Jurkat, Clone E6-1 (cell line): ENCODE measurements around the gene FLOT1.

Experiments used
- DNase-seq: peaks from one replicate; pipeline ENCODE4 v3.0.0-alpha.2; 2011; ENCODE audit warnings: low read depth, low spot score
- H3K4me3 ChIP-seq: 2 replicates; pipeline ENCODE4 v1.5.1; 2011; ENCODE audit warnings: mild to moderate bottlenecking, low read length, control low read depth, moderate library complexity

The FLOT1 gene

DNA sequence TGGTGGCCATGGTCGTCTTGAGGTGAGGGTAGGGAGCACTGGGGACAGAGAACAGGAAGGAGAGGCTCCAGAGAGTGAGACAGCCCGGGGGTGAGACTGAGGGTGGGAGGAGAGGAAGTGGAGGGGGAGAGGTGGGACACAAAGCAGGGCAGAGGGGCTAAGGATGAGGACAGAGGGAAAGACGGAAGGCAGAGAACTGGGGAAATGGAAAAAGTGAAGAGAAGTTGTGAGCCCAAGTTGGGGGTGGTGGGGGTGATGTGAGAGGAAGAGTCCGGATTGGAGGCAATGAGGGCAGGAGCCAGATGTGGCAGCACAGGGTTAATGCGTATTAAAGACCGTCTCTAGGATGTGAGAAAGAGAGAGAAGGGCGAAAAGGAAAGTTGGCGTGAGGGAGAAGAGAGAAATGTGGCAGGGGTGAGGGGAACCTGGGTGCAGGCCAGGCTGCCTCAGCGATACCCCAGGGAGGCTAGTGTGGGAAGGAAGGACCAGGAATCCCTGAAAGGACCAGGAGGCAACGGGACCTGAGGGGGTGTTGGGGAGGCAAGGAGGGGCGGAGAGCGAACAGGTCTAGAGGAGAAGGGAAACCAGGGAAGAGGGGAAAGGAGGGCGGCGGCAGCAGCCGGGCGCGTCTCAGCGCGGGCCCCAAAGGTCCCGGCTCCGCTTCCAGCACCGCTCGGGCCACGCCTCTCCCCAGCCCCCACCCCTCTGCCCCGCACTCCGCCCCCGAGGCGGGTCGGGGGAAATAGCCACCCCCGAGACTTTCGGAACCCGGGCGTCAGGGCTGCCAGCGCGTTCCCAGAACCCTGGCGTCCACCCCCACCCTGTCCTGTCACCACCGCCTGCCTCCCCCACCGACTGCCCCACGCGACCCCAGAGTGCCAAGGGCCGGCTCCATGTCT lies 56.2 kb downstream of the FLOT1 start, which contains the start of gene PPP1R18:
PPP1R18 (minus strand) TSS at position 637 of the 899 bp plus-strand sequence; CDS start at position 10, 627 bp downstream.
- DNase-seq, result no peak
- peak within 1 kb of the TSS; percentile 87 for H3K4me3 ChIP-seq

DNA sequence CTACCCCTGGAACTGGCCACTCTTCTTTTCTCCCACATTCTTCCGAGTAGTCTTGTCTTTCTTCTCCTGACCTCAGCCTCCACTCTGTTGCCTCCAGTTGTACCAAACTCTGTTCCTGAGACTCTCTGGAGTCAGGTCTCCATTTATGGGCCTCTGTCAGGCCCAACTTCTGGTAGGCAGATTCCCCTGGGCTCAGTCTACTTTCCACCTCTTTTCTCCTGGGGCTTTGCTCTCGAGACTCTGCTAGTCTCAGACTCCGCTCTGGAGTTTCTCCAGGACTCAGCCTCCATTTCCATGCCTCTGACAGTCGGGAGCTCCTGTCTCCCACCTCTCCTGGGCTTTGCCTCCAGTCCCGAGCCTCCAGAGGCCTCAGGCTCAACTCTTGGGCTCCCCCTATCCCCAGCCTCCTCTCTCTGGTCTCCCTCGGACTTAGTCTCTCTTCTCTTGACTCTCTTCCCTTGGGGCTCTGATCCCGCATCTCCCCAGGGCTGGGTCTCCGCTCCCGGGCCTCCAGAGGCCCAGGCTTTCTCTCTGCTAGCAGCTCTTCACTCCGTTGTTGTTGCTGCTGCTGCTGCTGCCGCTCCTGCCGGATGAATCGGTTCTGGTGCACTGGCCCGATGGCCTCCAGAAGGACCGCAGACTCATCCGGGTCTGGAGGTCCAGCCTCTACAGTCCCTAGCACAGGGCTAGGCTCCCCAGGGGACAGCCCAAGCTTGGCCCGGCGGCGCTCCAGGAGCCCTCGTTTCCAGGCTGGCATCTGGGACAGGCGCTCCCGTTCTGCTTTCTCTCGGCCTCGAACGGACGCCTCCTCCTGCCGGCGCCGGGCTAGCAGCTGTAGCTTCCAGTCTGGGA lies 57.1 kb downstream of the FLOT1 start:
- DNase-seq, result no peak
- peak overlapping the region; percentile 87 for H3K4me3 ChIP-seq

- H3K4me3 ChIP-seq, result peak overlapping the region; percentile 87
- peak; percentile 67 for DNase-seq
Measured at GRCh38 chr6:30684386-30685156, 57.9 kb downstream of the FLOT1 start.

GRCh38 chr6:30683980-30684338 lies 58.5 kb downstream of the FLOT1 start:
- DNase-seq, result no peak
- H3K4me3 ChIP-seq, result peak overlapping the region; percentile 87

- peak overlapping the region; percentile 87 for H3K4me3 ChIP-seq
- DNase-seq, result no peak
Measured at GRCh38 chr6:30683183-30683979, 59.1 kb downstream of the FLOT1 start.

- H3K4me3 ChIP-seq, result peak overlapping the region; percentile 87
- DNase-seq, result peak; percentile 95
Measured at GRCh38 chr6:30682143-30683117, 60.1 kb downstream of the FLOT1 start.

DNA sequence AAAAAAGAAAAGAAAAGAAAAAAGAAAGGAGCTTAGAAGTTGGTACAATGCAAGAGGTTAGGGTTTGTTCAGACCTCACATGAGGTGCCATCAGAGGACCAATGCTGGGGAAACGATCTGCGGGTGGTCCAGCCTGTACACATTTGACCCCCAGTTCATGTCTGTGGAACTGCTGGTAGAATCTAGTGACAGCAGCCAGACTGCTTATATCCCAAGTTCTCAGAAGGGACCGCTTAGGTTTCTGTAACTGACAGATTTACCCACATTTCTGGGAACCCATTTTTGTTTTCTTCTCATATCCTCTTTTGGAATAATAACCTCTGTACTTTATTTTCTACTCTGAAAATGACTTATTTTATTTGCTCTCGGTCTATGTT lies 60.7 kb downstream of the FLOT1 start:
- no peak for DNase-seq

GRCh38 chr6:30679765-30680535 lies 62.5 kb downstream of the FLOT1 start:
- no peak overlapping the region; the same call in 1 of the 2 replicates for H3K4me3 ChIP-seq
- DNase-seq, result no peak

More for the DNA sequence above, 60.7 kb downstream of the FLOT1 start:
- peak overlapping the region; percentile 87 for H3K4me3 ChIP-seq

GRCh38 chr6:30678964-30679726 lies 63.3 kb downstream of the FLOT1 start:
- H3K4me3 ChIP-seq, result peak overlapping the region; percentile 15
- peak; percentile 78 for DNase-seq
